PC-9 (cell line): ENCODE results near the gene FAM163B. TPM values are rescaled to one million over a fixed set of nuclear protein-coding genes. Genes with fewer than 3 reads are reported as not detected.

Experiments
- BruUV-seq: library from RNA; stranded (reverse); fragments of 400-500 nt; replicated peaks from 2 replicates; lab custom pipeline; 2021; lab: Mats Ljungman, UMichigan
- CTCF ChIA-PET: fragments of 300-600 bp; sonication (Branson Sonifier 250); formaldehyde crosslinking; loops from one replicate; lab custom pipeline; 2022; ENCODE audit warnings: antibody characterized with exemption; lab: Charles Lee
- POLR2A ChIA-PET: fragments of 300-600 bp; sonication (Branson Sonifier 250); formaldehyde crosslinking; loops from one replicate; lab custom pipeline; 2022; ENCODE audit warnings: antibody characterized with exemption; ENCODE audit not compliant: unreplicated experiment; lab: Charles Lee
- DNase-seq, 2 experiments: peaks; one replicate each; pipeline versions ENCODE4 v3.0.0 to v3.0.0-alpha.2; 2015 to 2022; ENCODE audit warnings: mixed read lengths in 1 of 2
- H2AFZ ChIP-seq: fragments of 200-600 bp; sonication (generic); 2 replicates; pipeline ENCODE4 v1.8.1; 2017; ENCODE audit warnings: antibody characterized with exemption
- H3F3A ChIP-seq: fragments of 200-600 bp; sonication (generic); 2 replicates; pipeline ENCODE4 v1.8.1; 2017; ENCODE audit warnings: antibody characterized with exemption, mild to moderate bottlenecking, low read depth; ENCODE audit not compliant: insufficient read depth
- H3K27ac ChIP-seq: fragments of 200-600 bp; sonication (generic); 2 replicates; pipeline ENCODE4 v1.6.1; 2016; ENCODE audit warnings: mixed run types
- H3K27me3 ChIP-seq: fragments of 200-600 bp; sonication (generic); 2 replicates; pipeline ENCODE4 v1.6.1; 2016; ENCODE audit warnings: low read depth, mixed run types; ENCODE audit not compliant: insufficient read depth
- H3K36me3 ChIP-seq: fragments of 200-600 bp; sonication (generic); 2 replicates; pipeline ENCODE4 v1.6.1; 2016; ENCODE audit warnings: low read depth, mixed run types
- H3K4me1 ChIP-seq: fragments of 200-600 bp; sonication (generic); replicated peaks from 2 replicates; pipeline ENCODE4 v1.6.1; 2016; ENCODE audit warnings: mixed run types; ENCODE audit not compliant: insufficient read depth
- H3K4me2 ChIP-seq: fragments of 200-600 bp; sonication (generic); 2 replicates; pipeline ENCODE4 v1.6.1; 2017; ENCODE audit warnings: mixed run types
- H3K4me3 ChIP-seq: fragments of 200-600 bp; sonication (generic); 2 replicates; pipeline ENCODE4 v1.6.1; 2016; ENCODE audit warnings: mixed run types
- H3K79me2 ChIP-seq: fragments of 200-600 bp; sonication (generic); 2 replicates; pipeline ENCODE4 v1.6.1; 2017; ENCODE audit warnings: low read depth, mixed run types
- H3K9me2 ChIP-seq: fragments of 200-600 bp; sonication (generic); 2 replicates; pipeline ENCODE4 v1.8.1; 2017; ENCODE audit warnings: mild to moderate bottlenecking; ENCODE audit not compliant: insufficient read depth
- H3K9me3 ChIP-seq: fragments of 200-600 bp; sonication (generic); 2 replicates; pipeline ENCODE4 v1.8.1; 2016; ENCODE audit warnings: low read depth; ENCODE audit not compliant: insufficient read depth
- H4K20me1 ChIP-seq: fragments of 200-600 bp; sonication (generic); 2 replicates; pipeline ENCODE4 v1.8.1; 2017; ENCODE audit not compliant: insufficient read depth
- CTCF ChIP-seq: fragments of 200-600 bp; sonication (generic); conservative IDR thresholded peaks from 2 replicates; pipeline ENCODE4 v1.6.1; 2017; ENCODE audit warnings: mixed run types, antibody characterized with exemption, mild to moderate bottlenecking, moderate library complexity
- EZH2 ChIP-seq: fragments of 200-600 bp; sonication (generic); IDR thresholded peaks from 2 replicates; pipeline ENCODE4 v1.8.0; 2017; ENCODE audit warnings: antibody characterized with exemption, low read depth
- intact Hi-C: fragments of 100-400 bp; cut with micrococcal nuclease; formaldehyde crosslinking; loops from one replicate; pipeline ENCODE4 v1.10.0; 2022; ENCODE audit not compliant: unreplicated experiment
- total RNA-seq: library from RNA; stranded (reverse); gene quantifications from 2 replicates; pipeline ENCODE4 v1.2.3, GENCODE V29; 2021

The FAM163B gene
- total RNA-seq, 1 experiment from 2014 or later: not detected

GRCh38 chr9:133539991-133540697 lies 69.0 kb downstream of the FAM163B start:
- no peaks in the 10 kb centered on the region for H3F3A ChIP-seq
- CTCF ChIA-PET: no interaction called here
- peaks cover 95% of the 10 kb centered on the region for H3K27me3 ChIP-seq
- TF ChIP-seq CTCF: no peak
- TF ChIP-seq EZH2: no peak
- H4K20me1 ChIP-seq: peaks cover 4% of the 10 kb centered on the region; the same call in 1 of the 2 replicates
- no peaks in the 10 kb centered on the region for H3K9me3 ChIP-seq
- H3K4me3 ChIP-seq: no peak overlapping the region
- H3K79me2 ChIP-seq: no peaks in the 10 kb centered on the region
- DNase-seq: no peak
- H3K4me1 ChIP-seq: no peaks in the 10 kb centered on the region
- H3K4me2 ChIP-seq: no peak overlapping the region
- H3K27ac ChIP-seq: no peak overlapping the region
- no TSS peak for BruUV-seq
- H2AFZ ChIP-seq: no peak overlapping the region
- POLR2A ChIA-PET: interaction anchor here (1.0 kb wide), 1 partner anchor 175 kb away, joined by 3 read pairs; no protein-coding TSS in a partner anchor
- intact Hi-C loops: no loop called here
- no peaks in the 10 kb centered on the region for H3K9me2 ChIP-seq
- H3K36me3 ChIP-seq: no peaks in the 10 kb centered on the region

- TF ChIP-seq CTCF (no peak), EZH2 (no peak)
- ChIA-PET CTCF (no interaction called here), POLR2A (interaction anchor here (0.6 to 1.0 kb wide), 2 partner anchors 40 to 176 kb away, joined by 3 to 7 read pairs; no protein-coding TSS in a partner anchor)
- H3F3A ChIP-seq: no peaks in the 10 kb centered on the region
- peaks cover 4% of the 10 kb centered on the region; the same call in 1 of the 2 replicates for H4K20me1 ChIP-seq
- intact Hi-C loops: no loop called here
- H3K9me2 ChIP-seq: no peaks in the 10 kb centered on the region
- H3K4me2 ChIP-seq: no peak overlapping the region
- H3K36me3 ChIP-seq: no peaks in the 10 kb centered on the region
- no peaks in the 10 kb centered on the region for H3K4me1 ChIP-seq
- H3K27me3 ChIP-seq: peaks cover 95% of the 10 kb centered on the region
- BruUV-seq: no TSS peak
- no peaks in the 10 kb centered on the region for H3K9me3 ChIP-seq
- H3K79me2 ChIP-seq: no peaks in the 10 kb centered on the region
- H3K4me3 ChIP-seq: no peak overlapping the region
- DNase-seq: no peak
- H2AFZ ChIP-seq: no peak overlapping the region
- H3K27ac ChIP-seq: no peak overlapping the region
Observed at GRCh38 chr9:133538851-133539833, 70.0 kb downstream of the FAM163B start.

- intact Hi-C loops: no loop called here
- Histone ChIP-seq H3K4me3 (no peak overlapping the region), H3F3A (no peaks in the 10 kb centered on the region), H4K20me1 (peaks cover 4% of the 10 kb centered on the region; the same call in 1 of the 2 replicates), H3K27ac (no peak overlapping the region), H3K36me3 (no peaks in the 10 kb centered on the region), H3K79me2 (no peaks in the 10 kb centered on the region), H2AFZ (no peak overlapping the region), H3K9me3 (no peaks in the 10 kb centered on the region), H3K4me2 (no peak overlapping the region), H3K9me2 (no peaks in the 10 kb centered on the region), H3K27me3 (peaks cover 95% of the 10 kb centered on the region), H3K4me1 (no peaks in the 10 kb centered on the region)
- ChIA-PET POLR2A (no interaction called here), CTCF (no interaction called here)
- BruUV-seq: no TSS peak
- no peak for DNase-seq
- TF ChIP-seq CTCF (no peak), EZH2 (no peak)
Observed at GRCh38 chr9:133538176-133538575, 71.0 kb downstream of the FAM163B start.
